ENCODE results near the gene MYADML2. TPM values are rescaled to one million over a fixed set of nuclear protein-coding genes. Genes with fewer than 3 reads are reported as not detected.

Gene MYADML2
- total and polyA plus RNA-seq, 10 of the 15 experiments (the other 5 are each of a cell fraction or from before 2014, with no cell fraction given) = not detected

GRCh38 chr17:81903896-81904599 is 43.0 kb downstream of the MYADML2 start:
- no peak for DNase-seq (ENCODE audit: low read depth, low spot score)
- SMC1A ChIA-PET (ENCODE audit: uncharacterized antibody, unreplicated experiment) = no interaction called here
- Histone ChIP-seq H3K27me3 (replicated peaks in 1 of 2; ENCODE audit: control insufficient read depth in 2 of 2, insufficient read depth in 2 of 2, low read length in 1 of 2) (no peaks in the 10 kb centered on the region; a peak in 1 of 4 replicates), H3K79me2 (ENCODE audit: control insufficient read depth, insufficient read depth, low read length) (no peaks in the 10 kb centered on the region), H2AFZ (ENCODE audit: control insufficient read depth, low read depth, low read length) (no peak overlapping the region), H3K4me3 (no peak overlapping the region), H4K20me1 (ENCODE audit: control insufficient read depth, insufficient read depth) (no peaks in the 10 kb centered on the region), H3K9ac (ENCODE audit: control insufficient read depth, insufficient read depth, low read length) (no peak overlapping the region), H3K9me3 (replicated peaks; ENCODE audit: control insufficient read depth, insufficient read depth, low read length) (no peaks in the 10 kb centered on the region), H3K4me1 (ENCODE audit: control insufficient read depth, insufficient read depth, low read length) (no peaks in the 10 kb centered on the region), H3K27ac (ENCODE audit: control insufficient read depth, insufficient read depth) (no peak overlapping the region), H3K36me3 (ENCODE audit: control insufficient read depth in 2 of 2, insufficient read depth in 2 of 2, low read length in 1 of 2) (peaks cover 3 to 4% of the 10 kb centered on the region in 2 experiments; a peak in 3 of 4 replicates), H3K4me2 (ENCODE audit: control insufficient read depth, insufficient read depth) (no peak overlapping the region)
- RAD21 ChIA-PET (ENCODE audit: unreplicated experiment) = no interaction called here
- intact Hi-C loops (cut with micrococcal nuclease; ENCODE audit: unreplicated experiment) (no loop called here), in situ Hi-C loops (cut with MboI) (no loop called here)
- ATAC-seq = no peak
- WGBS (ENCODE audit: insufficient coverage, insufficient replicate concordance, low lambda C conversion rate, missing lambda C conversion rate) = 96% methylated on average over 20 of the region's 24 CpGs
- POLR2A ChIA-PET = no interaction called here
- no peak for FAIRE-seq
- no peak for TF ChIP-seq MXI1 (IDR thresholded peaks at IDR 0.05; ENCODE audit: low read depth, low read length)
- no peak for TF ChIP-seq DPF2 (IDR thresholded peaks at IDR 0.05)
- TF ChIP-seq CREM (IDR thresholded peaks at IDR 0.05; ENCODE audit: low read depth) = no peak
- TF ChIP-seq POU2F2 (IDR thresholded peaks at IDR 0.05; ENCODE audit: borderline replicate concordance, low read depth, low read length) = no peak
- TF ChIP-seq SREBF2 (IDR thresholded peaks at IDR 0.05; ENCODE audit: low read length) = no peak
- TF ChIP-seq, protein P1, sequence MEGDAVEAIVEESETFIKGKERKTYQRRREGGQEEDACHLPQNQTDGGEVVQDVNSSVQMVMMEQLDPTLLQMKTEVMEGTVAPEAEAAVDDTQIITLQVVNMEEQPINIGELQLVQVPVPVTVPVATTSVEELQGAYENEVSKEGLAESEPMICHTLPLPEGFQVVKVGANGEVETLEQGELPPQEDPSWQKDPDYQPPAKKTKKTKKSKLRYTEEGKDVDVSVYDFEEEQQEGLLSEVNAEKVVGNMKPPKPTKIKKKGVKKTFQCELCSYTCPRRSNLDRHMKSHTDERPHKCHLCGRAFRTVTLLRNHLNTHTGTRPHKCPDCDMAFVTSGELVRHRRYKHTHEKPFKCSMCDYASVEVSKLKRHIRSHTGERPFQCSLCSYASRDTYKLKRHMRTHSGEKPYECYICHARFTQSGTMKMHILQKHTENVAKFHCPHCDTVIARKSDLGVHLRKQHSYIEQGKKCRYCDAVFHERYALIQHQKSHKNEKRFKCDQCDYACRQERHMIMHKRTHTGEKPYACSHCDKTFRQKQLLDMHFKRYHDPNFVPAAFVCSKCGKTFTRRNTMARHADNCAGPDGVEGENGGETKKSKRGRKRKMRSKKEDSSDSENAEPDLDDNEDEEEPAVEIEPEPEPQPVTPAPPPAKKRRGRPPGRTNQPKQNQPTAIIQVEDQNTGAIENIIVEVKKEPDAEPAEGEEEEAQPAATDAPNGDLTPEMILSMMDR (IDR thresholded peaks at IDR 0.05 in 2 of 3, conservative IDR thresholded peaks at IDR 0.05 in 1 of 3; ENCODE audit: control insufficient read depth in 2 of 3, extremely low read depth in 1 of 3, insufficient read depth in 1 of 3, low read depth in 3 of 3, low read length in 3 of 3) = no peak
- TF ChIP-seq NRF1 (conservative IDR thresholded peaks at IDR 0.05; ENCODE audit: low read depth, low read length) = no peak
- TF ChIP-seq, protein P2, sequence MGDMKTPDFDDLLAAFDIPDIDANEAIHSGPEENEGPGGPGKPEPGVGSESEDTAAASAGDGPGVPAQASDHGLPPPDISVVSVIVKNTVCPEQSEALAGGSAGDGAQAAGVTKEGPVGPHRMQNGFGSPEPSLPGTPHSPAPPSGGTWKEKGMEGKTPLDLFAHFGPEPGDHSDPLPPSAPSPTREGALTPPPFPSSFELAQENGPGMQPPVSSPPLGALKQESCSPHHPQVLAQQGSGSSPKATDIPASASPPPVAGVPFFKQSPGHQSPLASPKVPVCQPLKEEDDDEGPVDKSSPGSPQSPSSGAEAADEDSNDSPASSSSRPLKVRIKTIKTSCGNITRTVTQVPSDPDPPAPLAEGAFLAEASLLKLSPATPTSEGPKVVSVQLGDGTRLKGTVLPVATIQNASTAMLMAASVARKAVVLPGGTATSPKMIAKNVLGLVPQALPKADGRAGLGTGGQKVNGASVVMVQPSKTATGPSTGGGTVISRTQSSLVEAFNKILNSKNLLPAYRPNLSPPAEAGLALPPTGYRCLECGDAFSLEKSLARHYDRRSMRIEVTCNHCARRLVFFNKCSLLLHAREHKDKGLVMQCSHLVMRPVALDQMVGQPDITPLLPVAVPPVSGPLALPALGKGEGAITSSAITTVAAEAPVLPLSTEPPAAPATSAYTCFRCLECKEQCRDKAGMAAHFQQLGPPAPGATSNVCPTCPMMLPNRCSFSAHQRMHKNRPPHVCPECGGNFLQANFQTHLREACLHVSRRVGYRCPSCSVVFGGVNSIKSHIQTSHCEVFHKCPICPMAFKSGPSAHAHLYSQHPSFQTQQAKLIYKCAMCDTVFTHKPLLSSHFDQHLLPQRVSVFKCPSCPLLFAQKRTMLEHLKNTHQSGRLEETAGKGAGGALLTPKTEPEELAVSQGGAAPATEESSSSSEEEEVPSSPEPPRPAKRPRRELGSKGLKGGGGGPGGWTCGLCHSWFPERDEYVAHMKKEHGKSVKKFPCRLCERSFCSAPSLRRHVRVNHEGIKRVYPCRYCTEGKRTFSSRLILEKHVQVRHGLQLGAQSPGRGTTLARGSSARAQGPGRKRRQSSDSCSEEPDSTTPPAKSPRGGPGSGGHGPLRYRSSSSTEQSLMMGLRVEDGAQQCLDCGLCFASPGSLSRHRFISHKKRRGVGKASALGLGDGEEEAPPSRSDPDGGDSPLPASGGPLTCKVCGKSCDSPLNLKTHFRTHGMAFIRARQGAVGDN (IDR thresholded peaks at IDR 0.05) = no peak
- TF ChIP-seq YBX1 (IDR thresholded peaks at IDR 0.05) = no peak
- TF ChIP-seq EGR1 (IDR thresholded peaks at IDR 0.05; ENCODE audit: borderline replicate concordance in 1 of 2, low read depth in 2 of 2, low read length in 2 of 2) = no peak
- TF ChIP-seq ZSCAN29 (IDR thresholded peaks at IDR 0.05) = no peak
- no peak for TF ChIP-seq EZH2 (IDR thresholded peaks at IDR 0.05; ENCODE audit: borderline replicate concordance, control insufficient read depth, low read depth, low read length)
- TF ChIP-seq BACH1 (IDR thresholded peaks at IDR 0.05; ENCODE audit: borderline replicate concordance) = no peak
- TF ChIP-seq FOS (IDR thresholded peaks at IDR 0.05; ENCODE audit: borderline replicate concordance, extremely low read depth, insufficient read length) = no peak
- TF ChIP-seq KAT2A (conservative IDR thresholded peaks at IDR 0.05; ENCODE audit: control insufficient read depth, low read depth, low read length) = no peak
- TF ChIP-seq TCF12 (IDR thresholded peaks at IDR 0.05; ENCODE audit: low read depth, low read length) = no peak
- no peak for TF ChIP-seq KLF5 (IDR thresholded peaks at IDR 0.05; ENCODE audit: partially characterized antibody)
- TSS peak; percentile 47 for BruUV-seq (replicated peaks)
- CTCF ChIA-PET = no interaction called here

All from GM12878 (cell line).